HG03103 (cell line): ENCODE measurements around the gene ATP6V1E1.
"Not testable (repeated sequence)": the region's sequence is repeated elsewhere in the genome, so short reads cannot be mapped to it uniquely, and the experiment has no call there.

Experiments used
- ATAC-seq: cut with Tn5 transposase; IDR thresholded peaks from one replicate; pipeline ENCODE4 v1.9.1; 2021; ENCODE audit warnings: low read depth; ENCODE audit not compliant: unreplicated experiment

ATP6V1E1 gene

GRCh38 chr22:17583151-17583550, 45.4 kb downstream of the ATP6V1E1 start:
- no peak for ATAC-seq

- ATAC-seq: no peak
Observed at GRCh38 chr22:17581631-17582030, 46.9 kb downstream of the ATP6V1E1 start.

GRCh38 chr22:17581056-17581455, 47.5 kb downstream of the ATP6V1E1 start:
- no peak for ATAC-seq

- no peak for ATAC-seq
Observed at GRCh38 chr22:17580441-17581031, 48.0 kb downstream of the ATP6V1E1 start.

GRCh38 chr22:17579535-17579981, 49.0 kb downstream of the ATP6V1E1 start:
- ATAC-seq: no peak

- ATAC-seq: no peak
Observed at GRCh38 chr22:17578136-17578754, 50.3 kb downstream of the ATP6V1E1 start.

- ATAC-seq: no peak
Observed at GRCh38 chr22:17576470-17576869, 52.1 kb downstream of the ATP6V1E1 start.

GRCh38 chr22:17575681-17576080, 52.9 kb downstream of the ATP6V1E1 start:
- ATAC-seq: no peak

- ATAC-seq: no peak
Observed at GRCh38 chr22:17575151-17575550, 53.4 kb downstream of the ATP6V1E1 start.

GRCh38 chr22:17570851-17571631, 57.5 kb downstream of the ATP6V1E1 start:
- ATAC-seq: no peak

- ATAC-seq: no peak
Observed at GRCh38 chr22:17569971-17570511, 58.5 kb downstream of the ATP6V1E1 start.

GRCh38 chr22:17566776-17567175, 61.8 kb downstream of the ATP6V1E1 start:
- no peak for ATAC-seq

GRCh38 chr22:17566016-17566687, 62.4 kb downstream of the ATP6V1E1 start:
- ATAC-seq: not testable (repeated sequence)

GRCh38 chr22:17563936-17564391, 64.6 kb downstream of the ATP6V1E1 start:
- no peak for ATAC-seq

GRCh38 chr22:17562906-17563870, 65.4 kb downstream of the ATP6V1E1 start, which contains the start of gene SLC25A18:
TSS of gene SLC25A18 (plus strand) at chr22:17563498. CDS start at chr22:17579945, 16,447 bp downstream.
- ATAC-seq: no peak

GRCh38 chr22:17559188-17559587, 69.4 kb downstream of the ATP6V1E1 start:
- ATAC-seq: no peak

- ATAC-seq: no peak
Observed at GRCh38 chr22:17554814-17555213, 73.7 kb downstream of the ATP6V1E1 start.

GRCh38 chr22:17552737-17553136, 75.8 kb downstream of the ATP6V1E1 start:
- ATAC-seq: no peak

- no peak for ATAC-seq
Observed at GRCh38 chr22:17549655-17550054, 78.9 kb downstream of the ATP6V1E1 start.
